GM12878 (cell line): ENCODE results near the gene CNDP2. TPM values are rescaled to one million over a fixed set of nuclear protein-coding genes. Genes with fewer than 3 reads are reported as not detected.

Experiments used
- ATAC-seq: fragments of 200-7000 bp; cut with Tn5 transposase; 3 replicates; pipeline ENCODE4 v1.9.1; 2020; ENCODE audit warnings: mild to moderate bottlenecking, moderate library complexity
- BruUV-seq: library from RNA; stranded (reverse); fragments of 400-500 nt; replicated peaks from 2 replicates; lab custom pipeline; 2021; lab: Mats Ljungman, UMichigan
- CTCF ChIA-PET: fragments of 300-600 bp; sonication (Branson Sonifier 250); formaldehyde crosslinking; extraction: SDS; loops from one replicate; lab custom pipeline; 2021; ENCODE audit warnings: inconsistent platforms; lab: Yijun Ruan, JAX
- POLR2A ChIA-PET: fragments of 350-600 bp; formaldehyde crosslinking; extraction: SDS; loops from one replicate; lab custom pipeline; 2021; ENCODE audit warnings: inconsistent platforms; lab: Charles Lee
- RAD21 ChIA-PET: fragments of 300-600 bp; sonication (Branson Sonifier 250); formaldehyde crosslinking; loops from one replicate; lab custom pipeline; 2023; ENCODE audit warnings: antibody characterized with exemption; ENCODE audit not compliant: unreplicated experiment; lab: Charles Lee
- SMC1A ChIA-PET: fragments of 300-600 bp; sonication (Branson Sonifier 250); formaldehyde crosslinking; loops from one replicate; lab custom pipeline; 2023; ENCODE audit not compliant: unreplicated experiment, uncharacterized antibody; lab: Charles Lee
- DNase-seq: peaks from one replicate; pipeline ENCODE4 v3.0.0-alpha.2; 2011; ENCODE audit warnings: low read depth, low spot score
- FAIRE-seq: peaks from 3 replicates; lab custom pipeline; 2011; peaks lifted over from hg19 to GRCh38; lab: Jason Lieb, UNC
- H2AFZ ChIP-seq: 2 replicates; pipeline ENCODE4 v1.6.0; 2011; ENCODE audit warnings: low read depth, low read length, control low read depth; ENCODE audit not compliant: control insufficient read depth
- H3K27ac ChIP-seq: 2 replicates; pipeline ENCODE4 v1.5.1; 2011; ENCODE audit warnings: control low read depth; ENCODE audit not compliant: control insufficient read depth, insufficient read depth
- H3K27me3 ChIP-seq, 2 experiments: replicated peaks in 1 of 2; 2 replicates each; pipeline versions ENCODE4 v1.6.0 to v1.6.1; 2011; ENCODE audit warnings: low read length in 1 of 2; ENCODE audit not compliant: control insufficient read depth in 2 of 2, insufficient read depth in 2 of 2
- H3K36me3 ChIP-seq, 2 experiments: 2 replicates each; pipeline ENCODE4 v1.5.1; 2011; ENCODE audit warnings: low read length in 1 of 2; ENCODE audit not compliant: control insufficient read depth in 2 of 2, insufficient read depth in 2 of 2
- H3K4me1 ChIP-seq: 2 replicates; pipeline ENCODE4 v1.6.1; 2011; ENCODE audit warnings: mild to moderate bottlenecking, low read length, moderate library complexity, mixed read lengths; ENCODE audit not compliant: control insufficient read depth, insufficient read depth
- H3K4me2 ChIP-seq: 2 replicates; pipeline ENCODE4 v1.6.0; 2011; ENCODE audit warnings: control low read depth; ENCODE audit not compliant: control insufficient read depth, insufficient read depth
- H3K4me3 ChIP-seq: fragments of 200-600 bp; sonication (generic); 2 replicates; pipeline ENCODE4 v1.5.1; 2016
- H3K79me2 ChIP-seq: 2 replicates; pipeline ENCODE4 v1.6.0; 2011; ENCODE audit warnings: low read length; ENCODE audit not compliant: control insufficient read depth, insufficient read depth
- H3K9ac ChIP-seq: 2 replicates; pipeline ENCODE4 v1.8.0; 2011; ENCODE audit warnings: low read length, control low read depth, mixed read lengths; ENCODE audit not compliant: control insufficient read depth, insufficient read depth
- H3K9me3 ChIP-seq: replicated peaks from 3 replicates; pipeline ENCODE4 v1.5.1; 2011; ENCODE audit warnings: mild to moderate bottlenecking, low read length; ENCODE audit not compliant: control insufficient read depth, insufficient read depth
- H4K20me1 ChIP-seq: 2 replicates; pipeline ENCODE4 v1.6.0; 2011; ENCODE audit not compliant: control insufficient read depth, insufficient read depth
- BCL11A ChIP-seq: IDR thresholded peaks from 2 replicates; pipeline ENCODE4 v1.6.1; 2011; ENCODE audit warnings: low read depth, low read length
- CBX3 ChIP-seq: fragments of 200-600 bp; sonication (generic); IDR thresholded peaks from 2 replicates; pipeline ENCODE4 v1.6.1; 2016; ENCODE audit warnings: low read depth, borderline replicate concordance
- EGR1 ChIP-seq, 2 experiments: IDR thresholded peaks; 1 replicate in 1 of 2; 2 replicates in 1 of 2; pipeline ENCODE4 v1.6.1; 2011 to 2012; ENCODE audit warnings: low read depth in 2 of 2, low read length in 2 of 2, borderline replicate concordance in 1 of 2, mild to moderate bottlenecking in 1 of 2, moderate library complexity in 1 of 2
- EP300 ChIP-seq, 2 experiments: fragments of 150-350 bp in 1 of 2; IDR thresholded peaks; 2 replicates each; pipeline ENCODE4 v1.6.1; 2011 to 2012; ENCODE audit warnings: low read depth in 2 of 2, low read length in 2 of 2, borderline replicate concordance in 1 of 2, improper control_type of control experiment in 1 of 2, inconsistent platforms in 1 of 2; ENCODE audit not compliant: control insufficient read depth in 1 of 2
- ESRRA ChIP-seq: IDR thresholded peaks from 2 replicates; pipeline ENCODE4 v1.6.1; 2012; ENCODE audit warnings: mild to moderate bottlenecking, low read length, improper control_type of control experiment
- IRF4 ChIP-seq: IDR thresholded peaks from 2 replicates; pipeline ENCODE4 v1.6.1; 2011; ENCODE audit warnings: low read depth, low read length
- SMARCA5 ChIP-seq: fragments of 450-650 bp; IDR thresholded peaks from 2 replicates; pipeline ENCODE4 v1.6.1; 2017; ENCODE audit warnings: mild to moderate bottlenecking
- STAT1 ChIP-seq: fragments of 450-650 bp; conservative IDR thresholded peaks from 2 replicates; pipeline ENCODE4 v1.6.1; 2014; ENCODE audit warnings: antibody characterized with exemption, mild to moderate bottlenecking
- ZBTB40 ChIP-seq: fragments of 450-650 bp; IDR thresholded peaks from 2 replicates; pipeline ENCODE4 v1.6.1; 2016; ENCODE audit warnings: mild to moderate bottlenecking, moderate library complexity, borderline replicate concordance
- WGBS: methylation state at CpG from one replicate; pipeline ENCODE4 v1.1.6; 2016; ENCODE audit warnings: low lambda C conversion rate; ENCODE audit not compliant: insufficient replicate concordance, insufficient coverage; ENCODE audit errors: missing lambda C conversion rate; 5-methylcytosine and 5-hydroxymethylcytosine counted together
- in situ Hi-C: fragments of 300-500 bp; cut with MboI; formaldehyde crosslinking; loops from 9 replicates; pipeline ENCODE4 v1.14.3; 2018; ENCODE audit warnings: mixed read lengths
- intact Hi-C: fragments of 100-400 bp; cut with micrococcal nuclease; formaldehyde crosslinking; loops from one replicate; pipeline ENCODE4 v1.14.2; 2022; ENCODE audit not compliant: unreplicated experiment
- polyA plus RNA-seq, 11 experiments: library from polyadenylated mRNA; depleted of rRNA in 4 of 11; unstranded in 6 of 11; stranded (reverse) in 5 of 11; fragments of >200 nt; fragmentation: Nextera tagmentation in 4 of 11; fragmentation: Illumina TruSeq in 1 of 11; extraction: Ambion mirVana in 4 of 11; extraction: Trizol in 1 of 11; gene quantifications; 1 replicate in 1 of 11; 2 replicates in 10 of 11; pipeline versions ENCODE4 v1.2.1 to v1.2.3, GENCODE V29; 2011 to 2016; ENCODE audit warnings: inconsistent platforms in 2 of 11, missing spikeins in 2 of 11, low read depth in 1 of 11
- total RNA-seq, 4 experiments: library from RNA; depleted of rRNA in 3 of 4; stranded (reverse); fragments of >200 nt in 3 of 4; fragmentation: Illumina TruSeq in 1 of 4; extraction: Trizol in 1 of 4; gene quantifications; 2 replicates each; pipeline versions ENCODE4 v1.2.1 to v1.2.3, GENCODE V29; 2013 to 2021
- TF ChIP-seq, protein P1 (sequence below): fragments of 450-650 bp; conservative IDR thresholded peaks from 2 replicates; pipeline ENCODE4 v1.6.1; 2017; ENCODE audit warnings: mild to moderate bottlenecking, moderate library complexity

CNDP2 gene
- total and polyA plus RNA-seq, 10 of the 15 experiments (the other 5 are each of a cell fraction or from before 2014, with no cell fraction given) = 63.5 to 213 (median 158) TPM

DNA sequence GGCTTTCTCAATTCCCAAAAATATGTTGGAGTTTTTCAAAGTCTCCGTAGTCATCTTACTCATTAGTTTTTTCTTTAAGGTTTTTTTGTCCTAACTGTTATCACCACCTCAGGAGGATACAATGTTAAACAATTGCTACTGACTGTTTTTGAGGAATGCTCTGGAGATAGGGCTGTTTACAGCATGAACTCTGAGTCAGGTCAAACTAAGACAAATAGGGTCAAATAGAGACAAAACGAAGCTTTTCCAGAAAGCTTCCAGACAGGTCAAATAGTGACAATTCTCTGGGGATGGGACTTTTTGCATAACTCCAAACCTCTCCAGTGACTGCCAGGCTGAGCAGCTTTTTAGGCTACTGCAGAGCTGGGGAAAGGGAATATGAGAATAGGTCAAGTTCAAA, 23.9 kb upstream of the CNDP2 start:
- ChIA-PET CTCF (no interaction called here), RAD21 (no interaction called here), POLR2A (no interaction called here), SMC1A (no interaction called here)
- Histone ChIP-seq H2AFZ (no peak overlapping the region), H3K27ac (no peak overlapping the region), H3K9ac (no peak overlapping the region), H3K4me2 (no peak overlapping the region), H3K36me3 (no peaks in the 10 kb centered on the region), H4K20me1 (no peaks in the 10 kb centered on the region), H3K27me3 (peaks cover 0 to 4% of the 10 kb centered on the region in 2 experiments; a peak in 2 of 4 replicates), H3K9me3 (no peaks in the 10 kb centered on the region), H3K79me2 (no peaks in the 10 kb centered on the region), H3K4me3 (no peak overlapping the region), H3K4me1 (no peaks in the 10 kb centered on the region)
- 4% methylated on average over 2 of the region's 2 CpGs for WGBS
- intact Hi-C loops = no loop called here
- no peak for DNase-seq
- no peak for ATAC-seq
- TF ChIP-seq ESRRA = no peak
- no peak for TF ChIP-seq IRF4
- no peak for TF ChIP-seq EGR1 (IDR thresholded peaks at IDR 0.05; ENCODE audit: borderline replicate concordance in 1 of 2, low read depth in 2 of 2, low read length in 2 of 2)
- no peak for TF ChIP-seq STAT1
- in situ Hi-C loops = no loop called here
- no TSS peak for BruUV-seq
- FAIRE-seq = no peak

DNA sequence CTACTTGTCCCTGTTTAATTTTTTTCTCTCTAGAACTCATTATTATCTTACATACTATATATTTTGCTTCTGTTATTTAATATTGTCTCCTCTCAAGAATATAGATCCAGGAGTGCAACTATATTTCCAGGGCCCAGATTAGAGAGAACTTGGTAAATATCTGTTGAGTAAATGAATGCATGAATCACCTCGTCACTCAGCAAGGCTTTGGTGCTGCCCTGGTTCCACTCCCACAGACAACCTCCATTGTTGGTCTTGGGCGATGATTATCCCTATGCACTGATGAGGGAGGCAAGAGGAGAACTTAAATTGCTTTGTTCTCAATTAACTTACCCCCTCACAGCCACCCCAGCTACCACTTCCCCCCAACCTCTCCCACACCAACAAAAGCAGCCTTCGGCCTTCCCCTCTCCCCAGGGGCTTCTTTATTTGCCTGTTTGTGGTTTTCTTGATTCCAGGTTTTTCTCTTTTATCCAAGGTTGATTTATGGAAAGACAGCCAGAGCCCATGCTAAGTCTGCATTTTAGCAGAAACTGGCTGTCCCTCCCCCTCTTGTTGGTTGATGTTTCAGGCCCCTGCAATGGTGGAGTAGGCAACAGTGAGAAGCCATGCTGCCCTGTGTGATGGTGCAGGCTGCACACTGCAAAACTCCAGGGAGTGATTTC, 22.1 kb upstream of the CNDP2 start:
- CTCF ChIA-PET = no interaction called here
- DNase-seq = no peak
- intact Hi-C loops = no loop called here
- TF ChIP-seq EP300 (IDR thresholded peaks at IDR 0.05; ENCODE audit: borderline replicate concordance in 1 of 2, control insufficient read depth in 1 of 2, low read depth in 2 of 2, low read length in 2 of 2) = no peak
- no peak for TF ChIP-seq CBX3
- no peak for TF ChIP-seq BCL11A
- TF ChIP-seq ZBTB40 = no peak
- TF ChIP-seq, protein P1, sequence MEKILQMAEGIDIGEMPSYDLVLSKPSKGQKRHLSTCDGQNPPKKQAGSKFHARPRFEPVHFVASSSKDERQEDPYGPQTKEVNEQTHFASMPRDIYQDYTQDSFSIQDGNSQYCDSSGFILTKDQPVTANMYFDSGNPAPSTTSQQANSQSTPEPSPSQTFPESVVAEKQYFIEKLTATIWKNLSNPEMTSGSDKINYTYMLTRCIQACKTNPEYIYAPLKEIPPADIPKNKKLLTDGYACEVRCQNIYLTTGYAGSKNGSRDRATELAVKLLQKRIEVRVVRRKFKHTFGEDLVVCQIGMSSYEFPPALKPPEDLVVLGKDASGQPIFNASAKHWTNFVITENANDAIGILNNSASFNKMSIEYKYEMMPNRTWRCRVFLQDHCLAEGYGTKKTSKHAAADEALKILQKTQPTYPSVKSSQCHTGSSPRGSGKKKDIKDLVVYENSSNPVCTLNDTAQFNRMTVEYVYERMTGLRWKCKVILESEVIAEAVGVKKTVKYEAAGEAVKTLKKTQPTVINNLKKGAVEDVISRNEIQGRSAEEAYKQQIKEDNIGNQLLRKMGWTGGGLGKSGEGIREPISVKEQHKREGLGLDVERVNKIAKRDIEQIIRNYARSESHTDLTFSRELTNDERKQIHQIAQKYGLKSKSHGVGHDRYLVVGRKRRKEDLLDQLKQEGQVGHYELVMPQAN = no peak
- TF ChIP-seq SMARCA5 = no peak
- 7% methylated on average over 3 of the region's 3 CpGs for WGBS
- no peak for FAIRE-seq
- ATAC-seq = no peak
- Histone ChIP-seq H2AFZ (no peak overlapping the region), H3K27me3 (peaks cover 0 to 4% of the 10 kb centered on the region in 2 experiments; a peak in 2 of 4 replicates), H3K9ac (no peak overlapping the region), H4K20me1 (no peaks in the 10 kb centered on the region), H3K79me2 (no peaks in the 10 kb centered on the region), H3K36me3 (no peaks in the 10 kb centered on the region), H3K4me1 (no peaks in the 10 kb centered on the region), H3K9me3 (no peaks in the 10 kb centered on the region), H3K4me2 (no peak overlapping the region), H3K4me3 (no peak overlapping the region), H3K27ac (no peak overlapping the region)
- RAD21 ChIA-PET = no interaction called here
- no TSS peak for BruUV-seq
- POLR2A ChIA-PET = no interaction called here
- SMC1A ChIA-PET = no interaction called here
- in situ Hi-C loops = no loop called here
